IgD-negative memory B cell (primary cell): ENCODE data around the gene INPP5A. TPM values are rescaled to one million over a fixed set of nuclear protein-coding genes. Genes with fewer than 3 reads are reported as not detected.

ENCODE experiments used
- H3K27ac Mint-ChIP-seq, 3 donors: one replicate each; pipeline ENCODE4 v1.8.0; 2020 to 2022; ENCODE audit warnings: mild to moderate bottlenecking in 3 of 3, mixed read lengths in 3 of 3, moderate library complexity in 1 of 3
- H3K27me3 Mint-ChIP-seq: one replicate; pipeline ENCODE4 v1.8.0; 2021; ENCODE audit warnings: mixed read lengths
- H3K36me3 Mint-ChIP-seq: one replicate; pipeline ENCODE4 v1.8.0; 2020; ENCODE audit warnings: mild to moderate bottlenecking, mixed read lengths
- H3K4me1 Mint-ChIP-seq, 3 donors: one replicate each; pipeline ENCODE4 v1.8.0; 2020 to 2022; ENCODE audit warnings: mixed read lengths in 3 of 3, mild to moderate bottlenecking in 1 of 3
- H3K4me3 Mint-ChIP-seq, 4 donors: one replicate each; pipeline ENCODE4 v1.8.0; 2020 to 2022; ENCODE audit warnings: mild to moderate bottlenecking in 4 of 4, mixed read lengths in 4 of 4, moderate library complexity in 3 of 4
- H3K9me3 Mint-ChIP-seq, 3 donors: one replicate each; pipeline ENCODE4 v1.8.0; 2020 to 2021; ENCODE audit warnings: mixed read lengths in 3 of 3, mild to moderate bottlenecking in 1 of 3
- polyA plus RNA-seq: library from polyadenylated mRNA; unstranded; fragments of 300-500 nt; fragmentation: Illumina TruSeq; gene quantifications from one replicate; pipeline ENCODE4 v1.2.3, GENCODE V29; 2021

The INPP5A gene
- polyA plus RNA-seq, 1 donor from 2014 or later: 0.94 TPM

DNA sequence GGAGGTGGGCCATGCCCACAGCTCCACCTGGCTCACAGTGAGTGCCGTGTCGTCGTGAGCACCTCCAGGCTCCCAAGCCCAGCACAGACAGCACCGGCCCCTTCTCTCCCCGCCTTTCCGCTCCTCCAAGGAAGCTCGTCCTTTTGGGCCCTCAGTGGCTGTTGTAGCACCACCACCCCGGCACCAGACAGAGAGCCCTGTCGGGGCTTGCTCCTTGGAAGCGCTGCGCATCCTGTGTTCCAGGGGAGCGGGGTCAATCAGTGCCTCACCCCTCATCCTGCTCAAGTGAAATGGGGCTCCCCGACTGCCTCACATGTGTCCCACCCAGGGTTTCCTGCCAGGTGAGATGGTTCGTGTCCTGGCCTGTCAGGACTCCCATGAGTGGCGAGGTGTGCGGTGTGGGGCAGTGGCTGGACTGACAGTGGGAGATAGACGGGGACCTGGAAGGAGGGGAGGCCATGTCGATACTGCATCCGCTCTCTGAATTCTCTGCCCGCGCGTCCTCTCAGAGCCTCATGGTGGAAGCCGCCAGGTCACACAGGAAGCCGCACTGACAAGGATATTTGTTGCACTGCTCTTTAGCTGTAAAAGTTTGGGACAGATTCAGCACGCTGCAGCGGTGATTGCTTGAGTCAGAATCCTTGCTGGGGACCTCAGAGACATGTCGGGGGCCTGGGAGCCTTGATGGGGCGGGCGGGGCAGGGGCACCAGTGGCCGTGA, 107.1 kb downstream of the INPP5A start:
- Mint-ChIP-seq H3K9me3 (peaks cover 0 to 3% (median 0%) of the 10 kb centered on the region in 3 donors), H3K27ac (no peak overlapping the region)

DNA sequence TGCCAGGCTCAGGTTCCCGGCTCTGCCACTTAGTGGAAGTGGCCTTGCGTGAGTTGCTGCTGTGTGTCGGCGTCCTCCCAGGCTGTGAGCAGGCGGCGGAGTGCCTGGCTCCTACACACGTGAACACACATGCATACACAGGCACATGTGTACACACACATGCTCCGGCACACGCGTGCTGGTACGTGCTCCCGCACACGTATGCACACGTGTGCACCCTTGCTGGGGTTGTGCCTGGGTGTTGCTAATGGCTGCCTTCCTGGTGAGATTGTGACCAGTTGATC, 107.6 kb downstream of the INPP5A start:
- Mint-ChIP-seq H3K27ac (no peak overlapping the region), H3K36me3 (peaks cover 5% of the 10 kb centered on the region), H3K9me3 (no peaks in the 10 kb centered on the region), H3K4me3 (no peak overlapping the region), H3K27me3 (no peaks in the 10 kb centered on the region), H3K4me1 (peaks cover 4 to 5% (median 5%) of the 10 kb centered on the region in 3 donors)

More for the DNA sequence above, 107.1 kb downstream of the INPP5A start:
- Mint-ChIP-seq H3K36me3 (peaks cover 5% of the 10 kb centered on the region), H3K27me3 (no peaks in the 10 kb centered on the region), H3K4me3 (no peak overlapping the region), H3K4me1 (peaks cover 4 to 5% (median 5%) of the 10 kb centered on the region in 3 donors)

DNA sequence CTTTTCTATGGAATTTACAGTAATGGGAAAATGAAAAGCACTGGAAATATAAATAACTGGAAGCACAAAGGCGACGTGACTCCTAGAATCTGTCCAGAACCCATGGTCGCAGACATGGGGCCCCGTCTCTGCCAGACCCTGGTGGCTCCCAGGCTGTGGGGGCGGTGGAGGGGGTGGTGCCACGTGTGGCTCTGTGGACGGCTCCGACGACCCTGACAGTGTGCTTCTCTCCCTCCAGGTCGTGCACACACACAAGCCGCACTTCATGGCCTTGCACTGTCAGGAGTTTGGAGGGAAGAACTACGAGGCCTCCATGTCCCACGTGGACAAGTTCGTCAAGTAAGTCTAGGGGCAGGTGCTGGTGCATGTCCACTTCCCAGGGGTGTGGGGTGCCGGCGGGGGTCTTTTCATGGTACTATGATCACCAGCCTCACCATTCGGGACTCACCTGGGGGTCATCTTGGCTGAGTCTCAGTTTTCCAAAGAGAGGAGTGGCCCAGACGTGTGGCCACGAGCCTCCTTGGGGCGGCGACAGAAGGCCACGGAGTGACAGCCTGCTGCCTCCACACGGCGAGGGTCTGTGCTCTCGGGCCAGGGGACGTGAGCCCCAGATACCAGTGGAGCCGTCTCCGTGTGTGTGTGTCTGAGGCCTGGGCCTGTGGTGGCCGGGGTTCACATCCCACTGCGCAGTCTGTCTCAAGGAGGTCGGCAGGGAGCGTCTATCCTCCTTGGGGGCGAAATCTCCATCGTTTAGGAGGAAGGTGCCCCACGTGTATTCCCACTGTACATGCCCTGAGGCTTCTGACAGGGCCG, 108.2 kb downstream of the INPP5A start:
- H3K4me1 Mint-ChIP-seq: peaks cover 4 to 5% (median 4%) of the 10 kb centered on the region in 3 donors
- H3K36me3 Mint-ChIP-seq: peaks cover 2% of the 10 kb centered on the region
- no peak overlapping the region for H3K4me3 Mint-ChIP-seq
- H3K27ac Mint-ChIP-seq: no peak overlapping the region
- H3K27me3 Mint-ChIP-seq: no peaks in the 10 kb centered on the region
- H3K9me3 Mint-ChIP-seq: no peaks in the 10 kb centered on the region

DNA sequence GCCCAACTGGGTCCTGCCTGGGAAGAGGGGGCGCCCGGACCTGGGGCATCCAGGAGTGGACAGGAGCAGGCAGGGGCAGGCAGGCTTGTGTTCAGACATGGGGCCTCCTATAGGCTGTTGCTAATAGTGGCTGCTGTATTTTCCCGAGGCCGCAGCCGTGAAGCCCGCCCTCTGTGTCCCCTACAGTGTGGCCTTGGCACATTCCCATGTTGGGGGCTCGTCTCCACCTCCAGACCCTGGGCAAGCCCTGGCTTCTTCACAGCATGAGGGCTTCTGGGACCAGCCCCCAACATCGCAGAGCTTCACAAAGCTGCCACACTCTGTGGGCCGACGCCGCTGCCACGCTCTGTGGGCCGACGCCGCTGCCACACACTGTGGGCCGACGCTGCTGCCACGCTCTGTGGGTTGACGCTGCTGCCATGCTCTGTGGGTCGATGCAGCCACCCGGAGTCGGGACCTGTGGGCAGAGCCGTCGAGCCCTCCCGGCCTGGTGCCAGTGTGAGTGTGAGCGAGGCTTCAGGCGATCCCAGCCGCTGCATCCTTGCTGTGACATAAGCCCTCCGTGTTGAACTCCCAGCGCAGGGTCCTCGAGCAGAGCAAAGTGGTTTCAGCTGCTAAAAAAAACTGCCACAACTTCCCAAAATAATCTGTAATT, 109.0 kb downstream of the INPP5A start:
- no peak overlapping the region for H3K27ac Mint-ChIP-seq

DNA sequence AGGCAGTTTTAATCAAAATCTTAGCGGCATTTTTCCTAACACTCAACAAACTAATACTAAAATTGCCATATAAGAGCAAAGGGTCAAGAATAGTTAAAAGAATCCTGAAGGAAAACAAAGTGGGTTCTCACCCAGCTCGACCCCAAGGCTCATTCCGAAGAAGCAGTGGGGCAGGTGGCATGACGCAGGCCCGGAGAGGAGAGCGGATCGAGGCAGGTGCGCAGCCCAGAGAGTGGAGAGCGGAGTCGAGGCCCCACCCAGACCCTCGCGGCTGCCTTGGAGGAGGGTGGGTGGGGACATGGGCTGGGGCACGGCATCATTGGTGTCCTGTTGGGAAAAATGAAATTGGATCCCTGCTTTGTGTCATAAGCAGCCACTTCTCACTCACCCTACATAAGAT, 109.8 kb downstream of the INPP5A start:
- Mint-ChIP-seq H3K27ac (no peak overlapping the region), H3K4me1 (peaks cover 0 to 5% (median 4%) of the 10 kb centered on the region in 3 donors), H3K27me3 (no peaks in the 10 kb centered on the region), H3K9me3 (no peaks in the 10 kb centered on the region), H3K36me3 (peaks cover 4% of the 10 kb centered on the region), H3K4me3 (no peak overlapping the region)

More for the DNA sequence above, 109.0 kb downstream of the INPP5A start:
- no peaks in the 10 kb centered on the region for H3K27me3 Mint-ChIP-seq
- peaks cover 0 to 5% (median 4%) of the 10 kb centered on the region in 3 donors for H3K4me1 Mint-ChIP-seq
- H3K4me3 Mint-ChIP-seq: no peak overlapping the region
- peaks cover 4% of the 10 kb centered on the region for H3K36me3 Mint-ChIP-seq
- no peaks in the 10 kb centered on the region for H3K9me3 Mint-ChIP-seq

DNA sequence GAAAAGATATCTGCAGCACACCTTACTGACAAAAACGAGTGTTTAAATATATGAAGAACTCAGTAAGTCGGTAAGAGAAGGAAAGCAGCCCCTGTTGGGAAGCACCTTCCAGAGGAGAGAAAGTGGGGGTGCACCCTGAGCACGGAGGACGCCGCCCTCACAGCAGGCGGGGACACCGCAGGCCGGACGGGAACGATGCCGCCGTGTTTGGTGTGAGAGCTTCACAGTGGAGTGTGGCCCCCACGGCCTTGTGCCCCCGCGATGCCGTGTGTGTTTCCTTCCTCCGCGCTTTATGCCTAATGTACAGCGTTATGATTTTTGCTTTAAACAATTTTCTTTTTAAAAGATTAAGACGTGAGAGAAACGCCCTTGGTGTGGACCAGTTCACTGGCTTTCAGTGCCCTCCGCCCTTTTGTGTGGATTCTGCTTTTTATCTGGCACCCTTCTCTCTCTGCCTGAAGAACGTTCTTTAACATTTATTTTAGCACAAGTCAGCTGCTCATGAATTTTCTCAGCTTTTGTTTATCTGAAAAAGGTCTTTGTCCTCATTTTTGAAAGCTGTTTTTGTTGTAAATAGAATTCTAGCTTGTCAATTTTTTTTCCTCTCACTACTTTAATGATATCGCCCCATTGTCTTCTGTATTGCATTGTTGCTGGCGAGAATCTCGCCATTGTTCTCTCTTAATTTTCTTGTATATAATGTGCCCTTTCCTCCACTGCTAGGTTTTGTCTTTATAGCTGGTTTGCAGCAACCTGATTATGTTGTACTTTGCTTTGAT, 110.7 kb downstream of the INPP5A start:
- peaks cover 4% of the 10 kb centered on the region for H3K36me3 Mint-ChIP-seq
- no peaks in the 10 kb centered on the region for H3K9me3 Mint-ChIP-seq
- no peak overlapping the region for H3K27ac Mint-ChIP-seq
- no peaks in the 10 kb centered on the region for H3K27me3 Mint-ChIP-seq
- no peak overlapping the region for H3K4me3 Mint-ChIP-seq
- peaks cover 0 to 5% (median 2%) of the 10 kb centered on the region in 3 donors for H3K4me1 Mint-ChIP-seq

DNA sequence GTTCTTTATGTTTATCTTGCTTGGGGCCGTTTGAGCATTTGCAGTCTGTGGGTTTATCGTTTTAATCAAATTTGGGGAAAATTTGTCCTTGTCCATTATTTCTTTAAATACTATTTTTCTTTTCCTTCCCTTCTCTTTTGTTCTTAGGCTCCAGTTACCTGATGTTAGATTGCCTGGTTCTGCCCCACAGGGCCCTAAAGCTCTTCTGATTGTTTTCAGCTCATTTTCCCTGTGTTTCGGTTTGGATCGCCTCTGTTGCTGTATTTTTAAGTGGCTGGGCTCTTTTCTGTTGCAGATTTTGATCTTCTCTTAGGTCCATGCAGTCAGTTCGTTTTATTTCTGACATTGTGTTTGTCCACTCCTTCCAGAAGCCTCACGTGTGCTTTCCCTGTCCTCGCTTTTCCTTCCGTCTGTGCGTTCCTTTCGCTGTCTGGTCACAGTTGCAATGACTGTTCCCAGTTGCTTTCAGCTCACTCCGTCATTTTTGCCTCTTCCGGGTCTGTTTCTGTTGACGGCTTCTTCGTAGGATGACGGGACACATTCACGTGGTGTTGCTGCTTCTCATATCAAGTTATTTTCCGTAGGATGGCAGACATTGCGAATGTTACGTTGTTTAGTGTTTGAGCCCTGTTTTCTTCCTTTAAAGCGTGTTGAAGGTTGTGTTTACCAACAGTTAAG, 111.4 kb downstream of the INPP5A start:
- Mint-ChIP-seq H3K27me3 (no peaks in the 10 kb centered on the region), H3K4me3 (no peak overlapping the region), H3K27ac (no peak overlapping the region), H3K9me3 (no peaks in the 10 kb centered on the region), H3K36me3 (peaks cover 4% of the 10 kb centered on the region), H3K4me1 (peaks cover 0 to 5% (median 2%) of the 10 kb centered on the region in 3 donors)

DNA sequence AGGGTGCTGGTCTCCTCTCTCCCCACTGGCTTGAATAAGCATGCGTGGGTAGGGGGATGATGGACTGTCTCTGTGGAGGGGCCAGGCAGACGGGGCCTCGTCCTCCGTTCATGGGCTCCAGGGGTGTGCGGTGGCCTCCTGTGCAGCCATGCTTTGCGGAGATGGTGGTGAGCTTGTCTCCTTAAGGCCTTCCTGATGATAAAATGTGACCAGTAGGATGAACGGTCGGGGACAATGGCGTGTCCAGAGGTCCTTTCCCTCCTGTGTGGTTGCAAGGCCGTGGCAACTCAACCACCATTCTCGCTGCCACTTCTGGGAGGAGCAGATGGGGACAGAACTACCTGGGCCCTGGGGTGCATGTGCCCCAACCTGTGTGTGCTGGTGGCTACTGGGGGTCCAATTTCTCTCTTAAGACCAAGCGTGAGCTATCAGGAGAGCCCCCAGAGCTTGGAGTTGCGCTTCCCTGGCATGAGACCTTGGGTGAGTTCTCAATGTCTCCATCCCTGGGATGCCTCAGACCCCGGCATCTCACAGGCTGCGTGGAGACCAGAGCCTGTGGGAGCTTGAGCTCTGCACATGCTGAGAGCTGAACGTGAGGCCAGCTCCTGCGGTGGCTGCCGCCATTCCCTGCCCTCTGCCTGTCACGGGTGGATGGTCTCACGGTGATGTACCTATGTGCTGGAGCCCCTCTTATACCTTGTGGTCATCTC, 112.2 kb downstream of the INPP5A start:
- Mint-ChIP-seq H3K27ac (no peak overlapping the region), H3K36me3 (peaks cover 4% of the 10 kb centered on the region)

DNA sequence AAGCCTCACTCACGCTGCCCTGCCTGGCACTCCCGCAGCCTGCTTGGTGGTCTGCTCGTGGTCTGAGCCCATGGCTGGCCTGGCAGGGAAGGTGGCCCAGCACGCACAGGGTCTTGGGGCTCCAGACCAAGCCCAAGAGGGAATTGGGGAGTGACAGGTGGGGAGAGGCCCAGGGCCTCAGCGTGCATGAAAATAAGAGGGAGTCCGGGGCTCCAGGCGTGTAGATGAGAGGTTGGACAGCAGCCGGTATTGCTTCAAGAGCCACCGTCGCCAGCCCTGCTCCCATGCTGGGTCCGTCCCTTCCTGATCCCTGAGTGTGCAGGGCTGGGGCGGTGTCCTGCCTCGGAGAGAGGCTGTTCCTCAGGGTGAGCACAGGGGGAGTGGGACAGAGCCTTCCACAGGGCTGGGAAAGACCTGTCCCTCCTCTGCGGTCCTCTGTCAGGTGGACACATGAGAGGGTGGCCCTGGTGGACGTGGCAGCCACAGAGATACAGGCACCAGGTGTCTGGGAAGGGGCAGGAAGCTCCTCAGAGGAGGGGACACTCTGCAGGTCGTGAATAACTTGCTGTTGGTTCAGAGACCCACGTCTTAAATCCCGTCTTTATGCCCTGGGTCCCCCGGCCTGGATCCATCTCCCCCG, 113.1 kb downstream of the INPP5A start:
- no peak overlapping the region for H3K4me3 Mint-ChIP-seq
- H3K27me3 Mint-ChIP-seq: no peaks in the 10 kb centered on the region
- H3K4me1 Mint-ChIP-seq: peaks cover 2 to 5% (median 4%) of the 10 kb centered on the region in 3 donors
- H3K9me3 Mint-ChIP-seq: no peaks in the 10 kb centered on the region
- peaks cover 4% of the 10 kb centered on the region for H3K36me3 Mint-ChIP-seq
- no peak overlapping the region for H3K27ac Mint-ChIP-seq

More for the DNA sequence above, 112.2 kb downstream of the INPP5A start:
- Mint-ChIP-seq H3K4me1 (peaks cover 2 to 5% (median 4%) of the 10 kb centered on the region in 3 donors), H3K9me3 (no peaks in the 10 kb centered on the region), H3K27me3 (no peaks in the 10 kb centered on the region), H3K4me3 (no peak overlapping the region)

DNA sequence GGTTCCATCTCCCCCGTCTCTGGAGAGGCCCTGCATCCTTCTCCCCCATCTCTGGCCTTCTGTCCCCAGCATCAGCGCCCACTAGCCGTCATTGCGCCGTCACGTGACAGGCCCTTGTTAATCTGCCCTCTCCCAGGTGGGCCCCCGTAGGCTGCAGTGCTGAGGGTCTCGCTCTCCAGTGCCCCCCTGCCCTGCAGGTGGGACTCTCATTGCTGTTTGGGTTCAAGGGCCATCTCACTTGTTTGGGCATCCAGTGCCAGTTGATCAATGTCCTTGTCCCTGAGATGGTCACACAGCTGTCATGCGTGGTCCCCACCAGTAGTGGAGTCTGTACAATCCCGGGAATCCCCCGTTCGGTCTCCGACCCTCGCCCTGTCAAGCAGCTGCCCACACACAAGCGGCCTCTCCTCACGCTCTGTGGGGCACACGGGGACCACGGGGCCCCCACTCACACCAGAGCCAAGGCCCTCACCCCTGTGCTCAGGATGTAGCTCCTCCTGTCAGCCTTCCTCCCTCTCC, 114.0 kb downstream of the INPP5A start:
- H3K9me3 Mint-ChIP-seq: no peaks in the 10 kb centered on the region
- no peaks in the 10 kb centered on the region for H3K27me3 Mint-ChIP-seq
- peaks cover 2 to 5% (median 4%) of the 10 kb centered on the region in 3 donors for H3K4me1 Mint-ChIP-seq
- no peak overlapping the region for H3K4me3 Mint-ChIP-seq
- H3K27ac Mint-ChIP-seq: peak overlapping the region in 1 of 3 donors; percentile 94
- peaks cover 4% of the 10 kb centered on the region for H3K36me3 Mint-ChIP-seq

DNA sequence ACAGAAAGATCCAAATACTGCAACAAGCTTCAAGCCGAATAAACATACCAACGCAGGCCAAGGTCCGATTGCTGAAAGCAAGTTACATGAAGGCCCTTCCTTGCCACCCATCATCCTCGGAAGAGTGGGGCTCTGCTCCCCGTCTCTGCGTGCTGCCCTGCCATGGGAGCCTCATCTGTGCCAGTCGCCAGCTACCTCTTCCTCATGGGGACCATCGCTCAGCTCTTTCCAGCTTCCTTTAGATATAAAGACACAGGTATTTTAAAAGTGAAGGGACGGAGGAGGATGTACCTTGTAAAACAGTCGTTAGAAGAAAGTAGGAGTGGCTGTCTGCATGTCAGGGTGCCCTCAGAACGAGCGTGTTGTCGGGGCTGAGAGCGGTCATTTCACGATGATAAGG, 114.9 kb downstream of the INPP5A start:
- H3K4me3 Mint-ChIP-seq: no peak overlapping the region
- peak overlapping the region in 2 of 3 donors; percentile 74 to 94 for H3K27ac Mint-ChIP-seq
- no peaks in the 10 kb centered on the region for H3K27me3 Mint-ChIP-seq
- H3K4me1 Mint-ChIP-seq: peaks cover 2 to 5% (median 4%) of the 10 kb centered on the region in 3 donors
- peaks cover 4% of the 10 kb centered on the region for H3K36me3 Mint-ChIP-seq
- H3K9me3 Mint-ChIP-seq: no peaks in the 10 kb centered on the region

DNA sequence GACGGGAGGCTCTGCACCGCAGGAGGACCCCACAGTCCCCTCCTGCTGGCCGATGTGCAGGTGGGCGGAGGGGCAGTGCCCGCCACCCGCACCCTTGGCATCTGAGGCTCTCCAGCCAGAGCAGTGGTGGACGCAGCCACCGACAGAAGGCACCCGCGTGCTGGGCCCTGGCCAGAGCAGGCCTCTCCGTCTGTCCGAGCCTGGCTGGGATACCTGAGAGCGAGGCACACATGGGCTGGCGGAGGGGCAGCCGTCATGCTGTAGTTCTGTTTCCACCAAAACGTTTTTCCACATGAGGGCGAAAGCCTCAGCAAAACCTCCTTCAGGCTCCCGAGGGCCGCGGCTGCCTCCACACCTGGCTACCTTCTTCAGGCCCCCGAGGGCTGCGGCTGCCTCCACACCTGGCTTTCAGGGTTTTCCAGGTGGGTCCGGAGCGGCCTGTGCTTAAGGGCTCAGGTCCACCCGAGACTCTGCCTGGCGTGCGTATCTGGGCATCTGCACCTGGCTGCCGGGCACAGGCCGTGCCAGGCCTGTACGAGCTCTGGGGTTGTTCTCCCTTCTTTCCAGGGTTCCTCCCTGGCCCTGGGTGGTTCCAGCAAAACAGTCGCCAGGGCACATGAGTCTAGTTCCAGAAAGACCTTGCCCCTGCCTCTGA, 115.5 kb downstream of the INPP5A start:
- no peak overlapping the region for H3K27ac Mint-ChIP-seq
- peaks cover 4% of the 10 kb centered on the region for H3K36me3 Mint-ChIP-seq
- no peaks in the 10 kb centered on the region for H3K27me3 Mint-ChIP-seq
- no peak overlapping the region for H3K4me3 Mint-ChIP-seq
- no peaks in the 10 kb centered on the region for H3K9me3 Mint-ChIP-seq
- peaks cover 2 to 5% (median 4%) of the 10 kb centered on the region in 3 donors for H3K4me1 Mint-ChIP-seq

DNA sequence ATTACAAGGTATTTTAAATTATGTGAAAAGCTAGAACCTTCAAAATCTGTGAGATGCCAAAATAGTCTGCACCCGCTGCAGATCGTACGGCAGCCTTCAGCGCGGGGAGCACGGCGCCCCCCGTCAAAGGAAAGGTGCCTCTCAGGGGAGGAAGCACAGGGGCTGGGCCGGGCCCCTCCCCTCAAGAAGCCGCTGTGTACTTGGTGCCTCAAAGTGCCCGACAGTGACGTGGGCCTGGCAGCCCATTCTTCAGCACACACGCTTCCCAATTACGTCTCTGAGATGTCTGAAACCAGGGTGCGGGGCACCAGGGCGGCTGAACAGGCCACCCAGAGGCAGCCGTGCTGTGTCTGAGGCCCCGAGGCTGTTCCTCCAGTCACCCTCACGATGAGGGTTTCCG, 116.1 kb downstream of the INPP5A start:
- Mint-ChIP-seq H3K4me3 (no peak overlapping the region), H3K27ac (no peak overlapping the region), H3K9me3 (no peaks in the 10 kb centered on the region), H3K36me3 (peaks cover 4% of the 10 kb centered on the region), H3K4me1 (peaks cover under 1 to 4% (median 2%) of the 10 kb centered on the region in 3 donors), H3K27me3 (no peaks in the 10 kb centered on the region)
